Panc1 (cell line): ENCODE results near the gene NADK2. TPM values are rescaled to one million over a fixed set of nuclear protein-coding genes. Genes with fewer than 3 reads are reported as not detected.

Source experiments
- ATAC-seq: fragments of 200-7000 bp; cut with Tn5 transposase; 2 replicates; pipeline ENCODE4 v1.9.1; 2020; ENCODE audit warnings: mild to moderate bottlenecking, moderate library complexity
- BruUV-seq: library from RNA; stranded (reverse); fragments of 400-500 nt; replicated peaks from 2 replicates; lab custom pipeline; 2021; lab: Mats Ljungman, UMichigan
- CTCF ChIA-PET: fragments of 300-600 bp; sonication (Branson Sonifier 250); formaldehyde crosslinking; loops from one replicate; lab custom pipeline; 2022; ENCODE audit warnings: antibody characterized with exemption; lab: Charles Lee
- POLR2A ChIA-PET: fragments of 300-600 bp; sonication (Branson Sonifier 250); formaldehyde crosslinking; loops from one replicate; lab custom pipeline; 2022; ENCODE audit warnings: antibody characterized with exemption; lab: Charles Lee
- DNase-seq: peaks from one replicate; pipeline ENCODE4 v3.0.0-alpha.2; 2010; ENCODE audit warnings: low read depth, low spot score
- H3K27ac ChIP-seq: 2 replicates; pipeline ENCODE4 v1.5.1; 2011; ENCODE audit warnings: mild to moderate bottlenecking, low read length, inconsistent platforms
- H3K27me3 ChIP-seq: fragments of 200-500 bp; sonication (Bioruptor generic); 2 replicates; pipeline ENCODE4 v1.6.0; 2014; ENCODE audit warnings: low read length, inconsistent platforms; ENCODE audit not compliant: control insufficient read depth, insufficient read depth
- H3K36me3 ChIP-seq: fragments of 200-500 bp; sonication (Bioruptor generic); 2 replicates; pipeline ENCODE4 v1.5.1; 2014; ENCODE audit warnings: inconsistent platforms, mild to moderate bottlenecking, low read length, moderate library complexity; ENCODE audit not compliant: control insufficient read depth, insufficient read depth
- H3K4me1 ChIP-seq: 2 replicates; pipeline ENCODE4 v1.5.1; 2011; ENCODE audit warnings: inconsistent platforms, mild to moderate bottlenecking, low read length, moderate library complexity; ENCODE audit not compliant: control insufficient read depth, insufficient read depth
- H3K4me3 ChIP-seq, 2 experiments: 2 replicates each; pipeline ENCODE4 v1.5.1; 2011 to 2012; ENCODE audit warnings: low read depth in 2 of 2, low read length in 2 of 2, mild to moderate bottlenecking in 2 of 2, inconsistent platforms in 1 of 2, moderate library complexity in 1 of 2
- H3K9me3 ChIP-seq: fragments of 200-500 bp; sonication (Bioruptor generic); 2 replicates; pipeline ENCODE4 v1.5.1; 2014; ENCODE audit warnings: low read depth, mild to moderate bottlenecking, inconsistent platforms, low read length, moderate library complexity; ENCODE audit not compliant: control insufficient read depth, insufficient read depth
- POLR2AphosphoS5 ChIP-seq: IDR thresholded peaks from 2 replicates; pipeline ENCODE4 v1.6.1; 2012; ENCODE audit warnings: mild to moderate bottlenecking, low read depth, low read length, moderate library complexity
- SIN3A ChIP-seq: IDR thresholded peaks from 2 replicates; pipeline ENCODE4 v1.6.1; 2012; ENCODE audit warnings: low read depth, mild to moderate bottlenecking, low read length, moderate library complexity, borderline replicate concordance; ENCODE audit not compliant: insufficient read depth
- TCF7L2 ChIP-seq: IDR thresholded peaks from 2 replicates; pipeline ENCODE4 v1.6.1; 2011; ENCODE audit warnings: mild to moderate bottlenecking, low read depth, low read length, inconsistent platforms
- in situ Hi-C: cut with HindIII; loops from 2 replicates; pipeline ENCODE4 v1.10.0; 2016; ENCODE audit warnings: low sequenced_read_pairs, low pct_unique_long_range_greater_than_20kb
- intact Hi-C: fragments of 100-400 bp; cut with micrococcal nuclease; formaldehyde crosslinking; loops from one replicate; pipeline ENCODE4 v1.10.0; 2022; ENCODE audit not compliant: unreplicated experiment
- total RNA-seq: library from RNA; stranded (reverse); gene quantifications from one replicate; pipeline ENCODE4 v1.2.1, GENCODE V29; 2021; ENCODE audit not compliant: unreplicated experiment
- TF ChIP-seq, protein P1 (sequence below), 2 experiments: IDR thresholded peaks; 2 replicates each; pipeline ENCODE4 v1.6.1; 2011 to 2012; ENCODE audit warnings: low read depth in 2 of 2, control low read depth in 1 of 2, low read length in 1 of 2, mild to moderate bottlenecking in 1 of 2, moderate library complexity in 1 of 2; ENCODE audit not compliant: insufficient read depth in 1 of 2
- TF ChIP-seq, protein P2 (sequence below): fragments of 450-650 bp; IDR thresholded peaks from 2 replicates; pipeline ENCODE4 v1.5.1; 2017; ENCODE audit warnings: mild to moderate bottlenecking

The NADK2 gene
- total RNA-seq, 1 experiment from 2014 or later: 22.5 TPM

DNA sequence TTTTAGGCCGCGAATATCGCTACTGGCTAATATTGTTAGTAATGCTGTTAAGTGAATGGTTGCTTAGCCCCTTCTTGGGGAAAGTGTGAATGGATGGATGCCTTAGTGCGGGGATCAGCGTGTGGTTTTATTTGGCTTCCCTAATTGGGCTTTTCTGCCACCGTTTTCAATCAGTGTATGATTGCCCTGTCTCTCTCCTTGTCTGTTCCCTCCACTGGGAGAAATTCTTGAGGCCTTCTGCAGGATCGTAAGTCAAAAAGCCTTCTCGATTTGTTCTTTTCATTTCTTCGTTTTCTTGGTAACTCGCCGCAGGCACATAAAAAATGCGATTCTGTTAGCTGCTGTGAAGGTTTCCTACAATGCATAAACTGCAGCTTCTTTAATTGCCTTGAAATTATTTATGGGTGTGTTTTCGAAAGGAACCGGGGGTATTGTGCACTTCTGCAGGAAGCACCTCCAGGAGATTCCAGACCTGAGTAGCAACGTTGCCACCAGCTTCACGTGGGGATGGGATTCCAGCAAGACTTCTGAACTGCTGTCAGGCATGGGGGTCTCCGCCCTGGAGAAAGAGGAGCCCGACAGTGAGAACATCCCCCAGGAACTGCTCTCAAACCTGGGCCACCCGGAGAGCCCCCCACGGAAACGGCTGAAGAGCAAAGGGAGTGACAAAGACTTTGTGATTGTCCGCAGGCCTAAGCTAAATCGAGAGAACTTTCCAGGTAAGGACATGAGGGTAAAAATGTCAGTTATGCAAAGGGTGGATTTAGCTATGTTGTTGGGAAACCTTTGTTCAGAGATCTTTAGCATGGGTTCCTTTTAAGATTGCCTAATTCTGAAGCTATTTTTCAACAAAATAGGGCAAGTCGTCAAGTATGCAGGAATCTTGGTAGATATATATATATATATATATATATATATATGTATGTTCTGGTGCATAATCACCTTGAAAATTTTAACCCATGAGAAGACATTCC lies 89.1 kb downstream of the NADK2 start:
- POLR2A ChIA-PET: no interaction called here

DNA sequence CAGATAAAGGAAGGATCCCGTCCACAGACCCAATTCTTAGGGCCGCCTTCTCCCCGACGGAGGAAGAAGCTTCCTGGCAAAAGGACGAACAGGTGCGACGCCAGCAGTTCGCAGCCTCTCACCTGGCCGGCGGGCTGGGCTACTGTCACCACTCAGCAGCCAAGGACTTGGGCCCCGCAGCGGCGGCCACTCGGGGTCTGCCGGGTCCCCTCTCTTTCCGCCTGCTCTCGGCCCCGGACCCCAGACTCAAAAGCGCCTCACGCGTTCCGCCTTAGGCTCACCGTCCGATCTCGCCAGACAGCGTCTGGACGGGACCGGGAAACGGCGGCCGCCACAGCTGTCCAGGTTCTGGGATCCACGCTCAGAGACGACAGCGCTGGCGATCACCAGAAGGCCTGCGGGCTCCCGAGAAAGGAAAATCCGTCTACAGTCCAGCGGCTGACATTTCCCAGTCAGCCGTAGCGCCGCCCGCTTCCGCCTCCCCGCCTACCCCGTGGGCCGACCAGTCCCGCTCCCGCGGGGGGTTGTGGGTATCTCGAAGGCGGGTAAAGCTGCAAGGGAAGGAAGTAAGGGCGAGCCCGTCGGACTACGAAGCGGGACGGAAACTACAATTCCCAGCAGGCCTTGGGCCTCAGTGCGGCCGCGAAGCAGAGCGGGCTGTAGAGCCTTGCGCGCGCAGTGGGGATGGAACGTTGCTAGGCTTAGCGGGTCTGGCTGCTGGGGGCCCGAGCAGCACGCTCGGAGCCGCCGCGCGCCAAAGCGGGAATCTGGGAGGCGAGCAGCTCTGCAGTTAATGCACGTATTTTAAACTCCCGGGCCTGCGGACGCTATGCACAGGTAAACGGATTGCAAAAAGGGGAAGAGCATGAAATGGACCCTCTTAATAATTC lies 90.0 kb downstream of the NADK2 start, which contains the start of the genes LMBRD2 and SKP2:
Gene LMBRD2, minus strand, starts transcription at position 454 of the 890 bp plus-strand sequence. CDS start 8,538 bp downstream, outside the sequence.
Gene SKP2, plus strand, starts transcription at position 678 of the 890 bp plus-strand sequence. Its CDS starts 152 bp downstream, at position 830.
- H3K36me3 ChIP-seq: peaks cover 5% of the 10 kb centered on the region; the same call in 1 of the 2 replicates
- no peaks in the 10 kb centered on the region for H3K9me3 ChIP-seq
- peaks cover 10% of the 10 kb centered on the region; the same call in 1 of the 2 replicates for H3K4me1 ChIP-seq
- peak within 1 kb of the TSS; percentile 97 for H3K27ac ChIP-seq
- in situ Hi-C loops: no loop called here
- intact Hi-C loops: no loop called here
- ChIA-PET POLR2A (no interaction called here), CTCF (interaction anchor here (0.6 kb wide), 1 partner anchor 10 kb away, joined by 5 read pairs; no protein-coding TSS in a partner anchor)
- ATAC-seq (peak; percentile 99), DNase-seq (peak; percentile 94)
- BruUV-seq: no TSS peak
- peak within 1 kb of the TSS; percentile 79 to 97 for H3K4me3 ChIP-seq
- TF ChIP-seq TCF7L2: no peak
- TF ChIP-seq, protein P1, sequence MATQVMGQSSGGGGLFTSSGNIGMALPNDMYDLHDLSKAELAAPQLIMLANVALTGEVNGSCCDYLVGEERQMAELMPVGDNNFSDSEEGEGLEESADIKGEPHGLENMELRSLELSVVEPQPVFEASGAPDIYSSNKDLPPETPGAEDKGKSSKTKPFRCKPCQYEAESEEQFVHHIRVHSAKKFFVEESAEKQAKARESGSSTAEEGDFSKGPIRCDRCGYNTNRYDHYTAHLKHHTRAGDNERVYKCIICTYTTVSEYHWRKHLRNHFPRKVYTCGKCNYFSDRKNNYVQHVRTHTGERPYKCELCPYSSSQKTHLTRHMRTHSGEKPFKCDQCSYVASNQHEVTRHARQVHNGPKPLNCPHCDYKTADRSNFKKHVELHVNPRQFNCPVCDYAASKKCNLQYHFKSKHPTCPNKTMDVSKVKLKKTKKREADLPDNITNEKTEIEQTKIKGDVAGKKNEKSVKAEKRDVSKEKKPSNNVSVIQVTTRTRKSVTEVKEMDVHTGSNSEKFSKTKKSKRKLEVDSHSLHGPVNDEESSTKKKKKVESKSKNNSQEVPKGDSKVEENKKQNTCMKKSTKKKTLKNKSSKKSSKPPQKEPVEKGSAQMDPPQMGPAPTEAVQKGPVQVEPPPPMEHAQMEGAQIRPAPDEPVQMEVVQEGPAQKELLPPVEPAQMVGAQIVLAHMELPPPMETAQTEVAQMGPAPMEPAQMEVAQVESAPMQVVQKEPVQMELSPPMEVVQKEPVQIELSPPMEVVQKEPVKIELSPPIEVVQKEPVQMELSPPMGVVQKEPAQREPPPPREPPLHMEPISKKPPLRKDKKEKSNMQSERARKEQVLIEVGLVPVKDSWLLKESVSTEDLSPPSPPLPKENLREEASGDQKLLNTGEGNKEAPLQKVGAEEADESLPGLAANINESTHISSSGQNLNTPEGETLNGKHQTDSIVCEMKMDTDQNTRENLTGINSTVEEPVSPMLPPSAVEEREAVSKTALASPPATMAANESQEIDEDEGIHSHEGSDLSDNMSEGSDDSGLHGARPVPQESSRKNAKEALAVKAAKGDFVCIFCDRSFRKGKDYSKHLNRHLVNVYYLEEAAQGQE (IDR thresholded peaks at IDR 0.05; ENCODE audit: insufficient read depth in 1 of 2, low read depth in 2 of 2, low read length in 1 of 2): no peak
- TF ChIP-seq SIN3A: peak; percentile 50; the same call in 1 of the 2 replicates
- peak; percentile 78 for TF ChIP-seq POLR2AphosphoS5
- H3K27me3 ChIP-seq: no peaks in the 10 kb centered on the region

More for the DNA sequence above, 89.1 kb downstream of the NADK2 start:
- Histone ChIP-seq H3K4me3 (peak overlapping the region; percentile 79 to 97), H3K27me3 (no peaks in the 10 kb centered on the region), H3K9me3 (no peaks in the 10 kb centered on the region), H3K36me3 (peaks cover 9% of the 10 kb centered on the region), H3K4me1 (peaks cover 10% of the 10 kb centered on the region; the same call in 1 of the 2 replicates), H3K27ac (peak overlapping the region; percentile 97)
- ATAC-seq (0 out of 2 replicates have a peak, but pooled peaks have one; percentile 30), DNase-seq (no peak)
- intact Hi-C loops (no loop called here), in situ Hi-C loops (no loop called here)
- BruUV-seq: TSS peak; percentile 82
- CTCF ChIA-PET: no interaction called here
- TF ChIP-seq SIN3A: no peak
- no peak for TF ChIP-seq TCF7L2
- no peak for TF ChIP-seq POLR2AphosphoS5
- TF ChIP-seq, protein P2, sequence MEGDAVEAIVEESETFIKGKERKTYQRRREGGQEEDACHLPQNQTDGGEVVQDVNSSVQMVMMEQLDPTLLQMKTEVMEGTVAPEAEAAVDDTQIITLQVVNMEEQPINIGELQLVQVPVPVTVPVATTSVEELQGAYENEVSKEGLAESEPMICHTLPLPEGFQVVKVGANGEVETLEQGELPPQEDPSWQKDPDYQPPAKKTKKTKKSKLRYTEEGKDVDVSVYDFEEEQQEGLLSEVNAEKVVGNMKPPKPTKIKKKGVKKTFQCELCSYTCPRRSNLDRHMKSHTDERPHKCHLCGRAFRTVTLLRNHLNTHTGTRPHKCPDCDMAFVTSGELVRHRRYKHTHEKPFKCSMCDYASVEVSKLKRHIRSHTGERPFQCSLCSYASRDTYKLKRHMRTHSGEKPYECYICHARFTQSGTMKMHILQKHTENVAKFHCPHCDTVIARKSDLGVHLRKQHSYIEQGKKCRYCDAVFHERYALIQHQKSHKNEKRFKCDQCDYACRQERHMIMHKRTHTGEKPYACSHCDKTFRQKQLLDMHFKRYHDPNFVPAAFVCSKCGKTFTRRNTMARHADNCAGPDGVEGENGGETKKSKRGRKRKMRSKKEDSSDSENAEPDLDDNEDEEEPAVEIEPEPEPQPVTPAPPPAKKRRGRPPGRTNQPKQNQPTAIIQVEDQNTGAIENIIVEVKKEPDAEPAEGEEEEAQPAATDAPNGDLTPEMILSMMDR: no peak
- TF ChIP-seq, protein P1 (IDR thresholded peaks at IDR 0.05; ENCODE audit: insufficient read depth in 1 of 2, low read depth in 2 of 2, low read length in 1 of 2): no peak
